Measurements from ENCODE around the gene GALNT14.

GRCh38 chr2:30920511-30920910 lies 217.7 kb downstream of the GALNT14 start:
- no peak for TF ChIP-seq CTCF (IDR thresholded peaks at IDR 0.05; ENCODE audit: low read length)
- no peak for TF ChIP-seq EZH2 (optimal IDR thresholded peaks at IDR 0.05; ENCODE audit: low read depth, low read length)
- TF ChIP-seq EZH2phosphoT487 (IDR thresholded peaks at IDR 0.05; ENCODE audit: low read length), result no peak
